ENCODE data around the gene PHKB.
A peak's percentile ranks its signal among the peaks of the same experiment; 100 is the strongest.
"Not testable (repeated sequence)": the region's sequence is repeated elsewhere in the genome, so short reads cannot be mapped to it uniquely, and the experiment has no call there.

The PHKB gene

GRCh38 chr16:47504599-47504998 is 43.5 kb downstream of the PHKB start:
- no peak for DNase-seq

DNA sequence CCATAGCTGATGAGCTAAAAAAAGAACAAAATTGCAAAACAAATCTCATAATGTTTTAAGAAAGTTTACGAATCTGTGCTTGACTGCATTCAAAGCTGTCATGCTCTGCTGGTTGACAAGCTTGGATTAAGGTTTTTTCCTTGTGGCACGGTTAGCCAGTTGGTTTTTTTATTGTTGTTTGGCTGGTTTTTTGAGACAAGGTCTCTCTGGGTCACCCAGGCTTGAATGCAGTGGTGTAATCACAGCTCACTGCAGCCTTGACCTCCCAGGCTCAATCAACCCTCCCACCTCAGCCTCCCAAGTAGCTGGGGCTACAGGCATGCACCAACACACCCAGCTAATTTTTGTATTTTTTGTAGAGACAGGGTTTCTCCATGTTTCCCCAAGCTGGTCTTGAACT is 45.7 kb downstream of the PHKB start:
- DNase-seq: no peak

DNA sequence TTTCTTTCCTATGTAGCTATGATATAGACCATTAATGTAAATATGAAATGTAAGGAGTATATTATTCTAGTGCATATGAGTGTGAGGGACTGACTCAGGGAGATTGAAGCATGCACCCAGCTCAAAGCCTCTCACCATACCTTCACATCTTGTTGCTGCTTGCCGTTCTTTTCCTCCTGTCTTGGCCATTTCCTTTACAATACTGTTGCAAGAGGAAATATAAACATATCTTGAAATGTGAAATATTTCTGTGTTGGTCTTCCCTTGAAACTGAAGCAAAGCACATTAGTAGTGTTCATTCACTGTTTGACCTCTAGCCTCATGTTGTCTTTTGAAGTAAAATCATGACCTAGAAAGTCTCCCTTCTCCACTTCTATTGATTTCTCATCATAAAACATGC is 46.6 kb downstream of the PHKB start:
- no peak for DNase-seq

GRCh38 chr16:47511882-47512281 is 50.8 kb downstream of the PHKB start:
- DNase-seq: no peak

DNA sequence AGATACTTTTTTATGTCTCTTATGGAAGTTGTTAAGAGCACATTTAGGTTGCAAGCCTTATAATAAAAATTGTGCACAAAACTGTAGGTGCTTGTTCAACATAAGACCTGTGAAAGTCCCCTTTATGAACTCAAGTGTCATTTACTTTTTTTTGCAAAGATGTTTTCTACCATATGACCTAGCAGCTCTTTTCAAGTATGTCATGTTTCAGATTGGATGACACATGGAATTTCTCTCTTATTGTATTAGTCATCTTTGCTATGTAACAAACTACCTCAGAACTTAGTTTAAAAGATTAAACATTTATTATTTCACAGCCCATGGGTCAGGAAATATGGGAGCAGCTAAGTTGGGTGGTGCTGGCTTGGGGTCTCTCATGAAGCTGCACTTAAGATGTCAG is 57.9 kb downstream of the PHKB start:
- no peak for DNase-seq

- DNase-seq: no peak
Observed at GRCh38 chr16:47519546-47519945, 58.4 kb downstream of the PHKB start.

- no peak for DNase-seq
Observed at GRCh38 chr16:47519996-47520679, 59.0 kb downstream of the PHKB start.

DNA sequence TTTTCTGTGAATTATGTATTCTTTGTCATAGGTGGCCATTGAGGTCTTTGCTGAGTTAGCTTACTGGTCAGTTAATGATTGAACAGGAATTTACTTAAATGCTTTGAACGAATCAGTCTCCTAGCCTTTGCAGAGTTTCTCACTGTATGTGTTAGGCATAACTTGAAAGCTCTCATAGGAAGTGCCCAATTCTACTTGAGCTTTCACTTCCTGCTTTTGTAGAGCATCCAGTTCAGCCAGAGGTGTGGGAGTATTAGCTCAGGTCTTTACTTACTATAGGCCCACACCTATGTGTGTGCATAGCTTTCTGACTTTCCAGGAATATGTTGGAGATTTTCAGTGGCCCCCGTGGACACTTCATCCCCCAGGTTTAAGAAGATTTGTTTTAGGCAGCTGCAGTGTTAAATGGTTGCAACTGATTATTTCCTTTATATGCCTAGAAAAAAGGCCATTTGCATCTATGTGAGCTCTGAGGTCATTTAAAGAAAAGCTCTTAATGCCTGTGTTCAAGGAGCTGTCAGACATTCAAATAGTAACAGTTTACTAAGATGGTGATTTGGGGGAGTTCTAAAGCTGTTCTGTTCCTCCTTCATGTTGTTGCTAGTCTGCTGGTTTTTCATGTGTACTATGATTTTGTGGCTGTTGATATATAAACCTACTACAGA is 62.3 kb downstream of the PHKB start:
- no peak for DNase-seq

DNA sequence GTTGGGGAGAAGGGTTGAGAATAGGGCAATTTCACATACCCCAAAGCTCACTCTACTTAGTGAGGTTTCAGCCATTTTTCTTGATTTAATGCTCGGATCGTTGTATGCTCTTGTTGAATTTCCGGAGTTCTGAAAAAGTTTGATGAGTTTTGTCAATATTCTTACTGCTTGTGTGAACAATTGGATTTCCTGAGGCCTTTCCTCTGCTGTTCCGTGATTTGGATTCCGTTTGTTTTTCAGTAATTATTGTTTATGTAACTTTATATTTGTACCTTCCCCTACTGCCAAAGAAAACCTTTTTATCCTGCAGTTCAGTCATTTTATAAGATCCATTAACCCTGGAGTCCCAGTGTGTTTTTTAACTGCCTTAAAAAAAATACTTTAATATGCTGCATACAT is 62.9 kb downstream of the PHKB start:
- no peak for DNase-seq

DNA sequence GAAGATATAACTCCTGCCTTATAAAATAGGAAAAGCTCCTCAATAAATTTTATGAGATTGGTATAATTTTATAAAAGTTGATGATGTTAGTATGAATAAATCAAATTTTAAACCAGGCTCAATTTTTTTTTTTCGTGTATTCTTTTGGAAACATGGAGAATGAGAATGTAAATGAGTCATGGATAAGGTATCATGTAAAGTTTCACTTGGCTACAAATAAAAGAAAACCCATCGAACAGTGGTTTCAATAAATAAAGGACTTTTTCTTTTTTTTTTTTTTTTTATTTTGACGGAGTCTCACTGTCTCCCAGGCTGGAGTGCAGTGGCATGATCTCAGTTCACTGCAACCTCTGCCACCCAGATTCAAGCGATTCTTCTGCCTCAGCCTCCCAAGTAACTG is 67.3 kb downstream of the PHKB start:
- DNase-seq: no peak

- DNase-seq: peak in 1 of 58 donors; percentile 1
Observed at GRCh38 chr16:47533744-47534292, 72.7 kb downstream of the PHKB start.

DNA sequence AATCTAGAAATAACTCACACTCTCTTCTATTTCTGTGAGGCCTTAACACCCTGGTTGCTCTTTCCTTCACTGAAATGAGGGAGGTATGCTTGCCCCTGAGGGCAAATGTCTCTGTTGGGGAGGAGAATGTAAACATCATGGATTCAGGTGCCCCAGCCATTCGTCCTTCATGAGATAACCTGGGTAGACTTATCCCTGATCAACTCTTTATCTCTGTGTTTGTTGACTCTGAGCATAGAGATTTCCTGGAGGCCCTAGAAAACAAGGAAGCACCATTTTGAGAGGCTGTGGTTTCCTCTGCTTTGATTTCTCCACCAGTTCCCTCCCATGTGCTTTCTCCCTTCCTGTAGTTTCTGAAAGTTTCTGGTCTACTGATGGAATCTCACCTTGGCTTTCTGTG is 77.3 kb downstream of the PHKB start:
- DNase-seq: no peak

- DNase-seq: not testable (repeated sequence)
Observed at GRCh38 chr16:47539707-47540670, 78.9 kb downstream of the PHKB start.

DNA sequence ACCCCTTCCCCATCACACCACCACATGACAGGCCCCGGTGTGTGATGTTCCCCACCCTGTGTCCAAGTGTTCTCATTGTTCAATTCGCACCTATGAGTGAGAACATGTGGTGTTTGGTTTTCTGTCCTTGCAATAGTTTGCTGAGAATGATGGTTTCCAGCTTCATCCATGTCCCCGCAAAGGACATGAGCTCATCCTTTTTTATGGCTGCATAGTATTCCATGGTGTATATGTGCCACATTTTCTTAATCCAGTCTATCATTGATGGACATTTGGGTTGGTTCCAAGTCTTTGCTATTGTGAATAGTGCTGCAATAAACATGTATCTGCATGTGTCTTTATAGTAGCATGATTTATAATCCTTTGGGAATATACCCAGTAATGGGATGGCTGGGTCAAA is 80.0 kb downstream of the PHKB start:
- DNase-seq: not testable (repeated sequence)

DNA sequence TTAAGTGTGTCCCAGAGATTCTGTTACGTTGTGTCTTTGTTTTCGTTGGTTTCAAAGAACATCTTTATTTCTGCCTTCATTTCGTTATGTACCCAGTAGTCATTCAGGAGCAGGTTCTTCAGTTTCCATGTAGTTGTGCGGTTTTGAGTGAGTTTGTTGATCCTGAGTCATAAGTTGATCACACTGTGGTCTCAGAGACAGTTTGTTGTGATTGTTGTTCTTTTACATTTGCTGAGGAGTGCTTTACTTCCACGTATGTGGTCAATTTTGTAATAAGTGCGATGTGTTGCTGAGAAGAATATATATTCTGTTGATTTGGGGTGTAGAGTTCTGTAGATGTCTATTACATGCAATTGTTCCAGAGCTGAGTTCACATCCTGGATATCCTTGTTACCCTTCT is 83.1 kb downstream of the PHKB start:
- not testable (repeated sequence) for DNase-seq

DNA sequence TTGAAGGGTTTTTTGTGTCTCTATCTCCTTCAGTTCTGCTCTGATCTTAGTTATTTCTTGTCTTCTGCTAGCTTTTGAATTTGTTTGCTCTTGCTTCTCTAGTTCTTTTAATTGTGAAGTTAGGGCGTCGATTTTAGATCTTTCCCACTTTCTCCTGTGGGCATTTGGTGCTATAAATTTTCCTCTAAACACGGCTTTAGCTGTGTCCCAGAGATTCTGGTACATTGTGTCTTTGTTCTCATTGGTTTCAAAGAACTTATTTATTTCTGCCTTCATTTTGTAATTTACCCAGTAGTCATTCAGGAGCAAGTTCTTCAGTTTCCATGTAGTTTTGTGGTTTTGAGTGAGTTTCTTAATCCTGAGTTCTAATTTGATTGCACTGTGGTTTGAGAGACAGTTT is 90.1 kb downstream of the PHKB start:
- not testable (repeated sequence) for DNase-seq

GRCh38 chr16:47551767-47552166 is 90.6 kb downstream of the PHKB start:
- not testable (repeated sequence) for DNase-seq

DNA sequence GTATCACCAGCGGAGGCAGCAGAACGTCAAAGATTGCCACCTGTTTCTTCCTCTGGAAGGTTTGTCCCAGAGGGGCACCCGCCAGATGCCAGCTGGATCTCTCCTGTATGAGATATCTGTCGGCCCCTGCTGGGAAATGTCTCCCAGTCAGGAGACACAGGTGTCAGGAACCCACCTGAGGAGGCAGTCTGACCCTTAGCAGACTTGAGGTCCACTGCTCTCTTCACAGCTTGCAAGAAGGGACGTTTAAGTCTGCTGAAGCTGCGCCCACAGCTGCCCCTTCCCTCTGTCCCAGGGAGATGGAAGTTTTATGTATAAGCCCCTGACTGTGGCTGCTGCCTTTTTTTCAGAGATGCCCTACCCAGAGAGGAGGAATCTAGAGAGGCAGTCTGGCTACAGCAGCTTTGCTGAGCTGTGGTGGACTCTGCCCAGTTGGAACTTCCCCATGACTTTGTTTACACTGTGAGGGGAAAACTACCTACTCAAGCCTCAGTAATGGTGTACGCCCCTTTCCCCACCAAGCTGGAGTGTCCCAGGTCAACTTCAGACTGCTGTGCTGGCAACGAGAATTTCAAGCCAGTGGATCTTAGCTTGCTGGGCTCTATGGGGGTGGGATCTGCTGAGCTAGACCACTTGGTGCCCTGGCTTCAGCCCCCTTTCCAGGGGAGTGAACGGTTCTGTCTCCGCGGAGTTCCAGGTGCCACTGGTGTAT is 92.9 kb downstream of the PHKB start:
- DNase-seq: no peak

- not testable (repeated sequence) for DNase-seq
Observed at GRCh38 chr16:47554587-47554986, 93.5 kb downstream of the PHKB start.

DNA sequence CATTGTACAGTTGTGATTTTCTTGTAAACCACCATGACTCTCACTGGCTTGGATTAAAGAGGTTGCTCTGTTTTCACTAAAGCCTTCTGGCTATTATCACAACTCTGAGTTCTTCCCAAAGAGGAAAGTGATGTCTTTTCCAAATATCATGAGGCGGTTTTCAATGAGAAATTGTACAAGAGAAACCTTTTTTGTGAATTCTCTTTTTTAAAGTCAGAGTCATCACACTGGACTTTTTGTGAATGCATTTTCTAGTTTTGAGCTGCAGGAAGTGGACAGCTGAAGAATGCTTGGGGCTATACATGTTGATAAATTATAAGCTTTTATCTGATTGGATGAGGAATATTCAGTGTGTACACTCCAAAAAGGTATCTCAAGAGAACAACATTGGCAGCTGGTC is 100.2 kb downstream of the PHKB start:
- no peak for DNase-seq

- no peak for DNase-seq
Observed at GRCh38 chr16:47562366-47562765, 101.2 kb downstream of the PHKB start.

Measured in anterior cingulate cortex (tissue), 58 donors.